Measurements from ENCODE around the gene TBCE. TPM values are rescaled to one million over a fixed set of nuclear protein-coding genes. Genes with fewer than 3 reads are reported as not detected.

The TBCE gene
- total RNA-seq, 1 experiment from 2014 or later = 41.0 TPM

GRCh38 chr1:235401251-235401650 lies 34.0 kb downstream of the TBCE start:
- Histone ChIP-seq H3K27me3 (ENCODE audit: low read length) (no peaks in the 10 kb centered on the region), H3K9ac (ENCODE audit: low read length) (no peak overlapping the region), H4K20me1 (ENCODE audit: low read length) (no peaks in the 10 kb centered on the region), H3K27ac (ENCODE audit: low read length) (no peak overlapping the region), H3K9me2 (replicated peaks; ENCODE audit: low read length) (no peaks in the 10 kb centered on the region), H3K4me2 (ENCODE audit: low read length) (no peak overlapping the region), H3K9me3 (ENCODE audit: low read length) (no peaks in the 10 kb centered on the region), H3K79me2 (ENCODE audit: low read length) (peaks cover 20% of the 10 kb centered on the region), H3F3A (ENCODE audit: low read length, unreplicated experiment) (no peaks in the 10 kb centered on the region), H3K4me1 (ENCODE audit: insufficient read depth, low read length) (peaks cover 8% of the 10 kb centered on the region; the same call in 1 of the 2 replicates), H2AFZ (ENCODE audit: low read length) (no peak overlapping the region), H3K4me3 (ENCODE audit: low read length) (no peak overlapping the region), H3K36me3 (ENCODE audit: low read depth, low read length) (no peaks in the 10 kb centered on the region)
- TF ChIP-seq EZH2 (IDR thresholded peaks at IDR 0.05; ENCODE audit: low read length, unreplicated experiment) = no peak
- no peak for TF ChIP-seq CTCF (conservative IDR thresholded peaks at IDR 0.05; ENCODE audit: low read depth, low read length)
- no peak for TF ChIP-seq EZH2phosphoT487 (IDR thresholded peaks at IDR 0.05; ENCODE audit: borderline replicate concordance, low read length)
- DNase-seq (no peak), ATAC-seq (no peak)
- no TSS peak for BruUV-seq (replicated peaks)
- intact Hi-C loops (cut with micrococcal nuclease) = no loop called here
- POLR2A ChIA-PET (ENCODE audit: unreplicated experiment) = no interaction called here
- CTCF ChIA-PET = no interaction called here

GRCh38 chr1:235402457-235403200 lies 35.4 kb downstream of the TBCE start:
- Histone ChIP-seq H2AFZ (ENCODE audit: low read length) (no peak overlapping the region), H3K79me2 (ENCODE audit: low read length) (peaks cover 20% of the 10 kb centered on the region), H3K4me1 (ENCODE audit: insufficient read depth, low read length) (0 out of 2 replicates have a peak, but pooled peaks cover 3% of the 10 kb centered on the region), H3K9me3 (ENCODE audit: low read length) (no peaks in the 10 kb centered on the region), H3F3A (ENCODE audit: low read length, unreplicated experiment) (no peaks in the 10 kb centered on the region), H3K27me3 (ENCODE audit: low read length) (no peaks in the 10 kb centered on the region), H3K4me3 (ENCODE audit: low read length) (no peak overlapping the region), H4K20me1 (ENCODE audit: low read length) (no peaks in the 10 kb centered on the region), H3K36me3 (ENCODE audit: low read depth, low read length) (no peaks in the 10 kb centered on the region), H3K9me2 (replicated peaks; ENCODE audit: low read length) (no peaks in the 10 kb centered on the region), H3K9ac (ENCODE audit: low read length) (no peak overlapping the region), H3K27ac (ENCODE audit: low read length) (no peak overlapping the region), H3K4me2 (ENCODE audit: low read length) (no peak overlapping the region)
- BruUV-seq (replicated peaks) = no TSS peak
- ChIA-PET POLR2A (ENCODE audit: unreplicated experiment) (no interaction called here), CTCF (no interaction called here)
- TF ChIP-seq CTCF (conservative IDR thresholded peaks at IDR 0.05; ENCODE audit: low read depth, low read length) (no peak), EZH2 (IDR thresholded peaks at IDR 0.05; ENCODE audit: low read length, unreplicated experiment) (no peak), EZH2phosphoT487 (IDR thresholded peaks at IDR 0.05; ENCODE audit: borderline replicate concordance, low read length) (no peak)
- DNase-seq (peak; percentile 13), ATAC-seq (peak; percentile 31; the same call in 1 of the 2 replicates)
- intact Hi-C loops (cut with micrococcal nuclease) = no loop called here

- POLR2A ChIA-PET (ENCODE audit: unreplicated experiment) = no interaction called here
- Histone ChIP-seq H3K4me1 (ENCODE audit: insufficient read depth, low read length) (no peaks in the 10 kb centered on the region), H3K9me2 (replicated peaks; ENCODE audit: low read length) (no peaks in the 10 kb centered on the region), H3K27me3 (ENCODE audit: low read length) (no peaks in the 10 kb centered on the region), H3K79me2 (ENCODE audit: low read length) (peaks cover 17% of the 10 kb centered on the region), H2AFZ (ENCODE audit: low read length) (no peak overlapping the region), H3K4me2 (ENCODE audit: low read length) (no peak overlapping the region), H3F3A (ENCODE audit: low read length, unreplicated experiment) (no peaks in the 10 kb centered on the region), H3K9me3 (ENCODE audit: low read length) (no peaks in the 10 kb centered on the region), H3K36me3 (ENCODE audit: low read depth, low read length) (no peaks in the 10 kb centered on the region), H3K27ac (ENCODE audit: low read length) (no peak overlapping the region), H3K9ac (ENCODE audit: low read length) (no peak overlapping the region), H4K20me1 (ENCODE audit: low read length) (no peaks in the 10 kb centered on the region), H3K4me3 (ENCODE audit: low read length) (no peak overlapping the region)
- DNase-seq (no peak), ATAC-seq (no peak)
- intact Hi-C loops (cut with micrococcal nuclease) = no loop called here
- no TSS peak for BruUV-seq (replicated peaks)
- TF ChIP-seq CTCF (conservative IDR thresholded peaks at IDR 0.05; ENCODE audit: low read depth, low read length) (no peak), EZH2 (IDR thresholded peaks at IDR 0.05; ENCODE audit: low read length, unreplicated experiment) (no peak), EZH2phosphoT487 (IDR thresholded peaks at IDR 0.05; ENCODE audit: borderline replicate concordance, low read length) (no peak)
- CTCF ChIA-PET = no interaction called here
These were observed 36.4 kb downstream of the TBCE start for GRCh38 chr1:235403593-235403992.

All from PC-3 (cell line).